BE2C (cell line): Measurements from ENCODE around the gene CACNA1D.

Experiments used
- DNase-seq: peaks from one replicate; pipeline ENCODE4 v3.0.0-alpha.2; 2020
- H3K27me3 ChIP-seq: fragments of 250-450 bp; sonication (Bioruptor Pico); 2 replicates; pipeline ENCODE4 v1.5.1; 2020; ENCODE audit warnings: mild to moderate bottlenecking
- H3K36me3 ChIP-seq: fragments of 250-450 bp; sonication (Bioruptor Pico); 2 replicates; pipeline ENCODE4 v1.5.1; 2020; ENCODE audit warnings: mild to moderate bottlenecking
- H3K4me1 ChIP-seq: fragments of 250-450 bp; sonication (Bioruptor Pico); 2 replicates; pipeline ENCODE4 v1.5.1; 2020
- H3K4me3 ChIP-seq: 2 replicates; pipeline ENCODE4 v1.5.1; 2011; ENCODE audit warnings: low read depth, low read length
- H3K9me3 ChIP-seq: fragments of 250-450 bp; sonication (Bioruptor Pico); 2 replicates; pipeline ENCODE4 v1.5.1; 2020
- CTCF ChIP-seq: IDR thresholded peaks from 2 replicates; pipeline ENCODE4 v1.5.1; 2012; ENCODE audit warnings: mild to moderate bottlenecking, low read depth, low read length

CACNA1D gene

GRCh38 chr3:53671961-53672299, 177.5 kb downstream of the CACNA1D start:
- Histone ChIP-seq H3K4me3 (no peak overlapping the region), H3K27me3 (no peaks in the 10 kb centered on the region), H3K9me3 (no peaks in the 10 kb centered on the region), H3K36me3 (no peaks in the 10 kb centered on the region), H3K4me1 (peaks cover 16% of the 10 kb centered on the region)
- no peak for DNase-seq
- TF ChIP-seq CTCF: no peak

- TF ChIP-seq CTCF: no peak
- DNase-seq: no peak
- Histone ChIP-seq H3K4me1 (peaks cover 16% of the 10 kb centered on the region), H3K9me3 (no peaks in the 10 kb centered on the region), H3K36me3 (no peaks in the 10 kb centered on the region), H3K27me3 (no peaks in the 10 kb centered on the region), H3K4me3 (no peak overlapping the region)
Measured at GRCh38 chr3:53672981-53673380, 178.6 kb downstream of the CACNA1D start.

GRCh38 chr3:53673722-53674350, 179.4 kb downstream of the CACNA1D start:
- Histone ChIP-seq H3K4me1 (peaks cover 16% of the 10 kb centered on the region), H3K27me3 (no peaks in the 10 kb centered on the region), H3K36me3 (no peaks in the 10 kb centered on the region), H3K4me3 (no peak overlapping the region), H3K9me3 (no peaks in the 10 kb centered on the region)
- no peak for DNase-seq
- no peak for TF ChIP-seq CTCF

- Histone ChIP-seq H3K36me3 (no peaks in the 10 kb centered on the region), H3K27me3 (no peaks in the 10 kb centered on the region), H3K4me1 (peaks cover 16% of the 10 kb centered on the region), H3K4me3 (no peak overlapping the region), H3K9me3 (no peaks in the 10 kb centered on the region)
- TF ChIP-seq CTCF: no peak
- no peak for DNase-seq
Measured at GRCh38 chr3:53674582-53674981, 180.2 kb downstream of the CACNA1D start.

GRCh38 chr3:53675022-53675697, 180.7 kb downstream of the CACNA1D start:
- Histone ChIP-seq H3K4me3 (no peak overlapping the region), H3K36me3 (no peaks in the 10 kb centered on the region), H3K27me3 (no peaks in the 10 kb centered on the region), H3K9me3 (no peaks in the 10 kb centered on the region), H3K4me1 (peaks cover 16% of the 10 kb centered on the region)
- no peak for TF ChIP-seq CTCF
- DNase-seq: no peak

- Histone ChIP-seq H3K27me3 (no peaks in the 10 kb centered on the region; the same call in 1 of the 2 replicates), H3K9me3 (no peaks in the 10 kb centered on the region), H3K36me3 (no peaks in the 10 kb centered on the region), H3K4me3 (no peak overlapping the region), H3K4me1 (peaks cover 15% of the 10 kb centered on the region)
- no peak for TF ChIP-seq CTCF
- DNase-seq: no peak
Measured at GRCh38 chr3:53675942-53676341, 181.5 kb downstream of the CACNA1D start.
